ENCODE results near the gene MRFAP1L1. TPM values are rescaled to one million over a fixed set of nuclear protein-coding genes. Genes with fewer than 3 reads are reported as not detected.

Gene MRFAP1L1
- total and polyA plus RNA-seq, 4 donors: 46.1 to 75.1 (median 56.3) TPM

DNA sequence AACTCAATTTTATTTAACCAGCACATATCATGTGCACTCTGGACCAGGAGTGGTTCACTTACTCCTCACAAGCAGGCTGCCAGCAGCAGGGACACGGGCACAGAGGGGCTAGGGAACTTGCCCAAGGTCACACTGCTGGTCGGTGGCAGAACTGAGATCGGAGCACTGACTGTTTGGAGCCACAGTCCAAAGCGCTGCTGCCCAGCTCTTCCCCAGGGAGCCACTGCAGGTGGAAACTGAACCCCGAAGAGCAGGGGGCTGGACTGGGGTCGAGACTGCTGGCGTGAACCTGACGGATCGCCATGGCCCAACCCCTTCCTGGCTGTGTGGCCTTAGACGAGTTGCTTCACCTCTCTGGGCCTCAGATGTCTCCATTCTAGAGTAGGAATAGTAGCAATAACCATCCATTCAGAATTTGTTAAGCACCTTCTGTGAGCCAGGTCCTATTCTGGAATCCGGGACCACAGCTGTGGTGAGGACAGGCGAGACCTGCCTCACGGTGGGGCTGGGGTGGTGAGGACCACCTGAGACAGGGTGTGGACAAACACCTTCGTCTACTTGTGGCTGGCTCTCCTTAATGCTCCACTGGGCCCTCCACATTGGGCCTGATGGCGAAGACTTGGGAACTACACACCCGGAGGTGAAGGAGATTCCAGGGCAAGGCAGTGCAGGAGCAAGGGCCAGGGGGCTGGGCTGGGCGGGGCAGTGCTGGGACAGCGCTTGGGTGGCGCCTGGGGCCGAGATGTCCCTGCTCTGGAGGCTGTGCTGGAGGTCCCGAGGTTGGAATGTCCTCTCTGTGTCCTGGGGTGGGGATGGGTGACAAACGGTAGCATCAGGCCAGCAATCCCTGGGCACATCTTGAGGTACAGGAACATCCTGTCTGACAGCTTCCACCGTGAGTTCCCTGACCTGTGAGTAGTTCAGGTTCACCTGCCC is 40.9 kb upstream of the MRFAP1L1 start:
- H3K36me3 ChIP-seq (ENCODE audit: control insufficient read depth in 4 of 4, insufficient read depth in 4 of 4, low read length in 4 of 4): no peaks in the 10 kb centered on the region
- no peak overlapping the region for H3K4me3 ChIP-seq
- H3K4me1 ChIP-seq (ENCODE audit: control insufficient read depth in 5 of 5, insufficient read depth in 5 of 5, low read length in 5 of 5): peaks cover 0 to 24% (median 15%) of the 10 kb centered on the region in 5 donors
- 88% methylated on average over 23 of the region's 23 CpGs for WGBS, 2 donors
- no peaks in the 10 kb centered on the region for H3K9me3 ChIP-seq (ENCODE audit: control insufficient read depth in 4 of 4, insufficient read depth in 3 of 4, low read length in 3 of 4)
- H3K27me3 ChIP-seq (ENCODE audit: control insufficient read depth in 3 of 3, insufficient read depth in 3 of 3, low read length in 2 of 3): no peaks in the 10 kb centered on the region
- H3K9ac ChIP-seq (ENCODE audit: insufficient read depth in 1 of 2, low read length in 2 of 2): no peak overlapping the region
- TF ChIP-seq, protein P1, sequence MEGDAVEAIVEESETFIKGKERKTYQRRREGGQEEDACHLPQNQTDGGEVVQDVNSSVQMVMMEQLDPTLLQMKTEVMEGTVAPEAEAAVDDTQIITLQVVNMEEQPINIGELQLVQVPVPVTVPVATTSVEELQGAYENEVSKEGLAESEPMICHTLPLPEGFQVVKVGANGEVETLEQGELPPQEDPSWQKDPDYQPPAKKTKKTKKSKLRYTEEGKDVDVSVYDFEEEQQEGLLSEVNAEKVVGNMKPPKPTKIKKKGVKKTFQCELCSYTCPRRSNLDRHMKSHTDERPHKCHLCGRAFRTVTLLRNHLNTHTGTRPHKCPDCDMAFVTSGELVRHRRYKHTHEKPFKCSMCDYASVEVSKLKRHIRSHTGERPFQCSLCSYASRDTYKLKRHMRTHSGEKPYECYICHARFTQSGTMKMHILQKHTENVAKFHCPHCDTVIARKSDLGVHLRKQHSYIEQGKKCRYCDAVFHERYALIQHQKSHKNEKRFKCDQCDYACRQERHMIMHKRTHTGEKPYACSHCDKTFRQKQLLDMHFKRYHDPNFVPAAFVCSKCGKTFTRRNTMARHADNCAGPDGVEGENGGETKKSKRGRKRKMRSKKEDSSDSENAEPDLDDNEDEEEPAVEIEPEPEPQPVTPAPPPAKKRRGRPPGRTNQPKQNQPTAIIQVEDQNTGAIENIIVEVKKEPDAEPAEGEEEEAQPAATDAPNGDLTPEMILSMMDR (IDR thresholded peaks at IDR 0.05; ENCODE audit: control extremely low read depth, extremely low read depth): no peak
- H3K27ac ChIP-seq (ENCODE audit: low read depth in 1 of 2, low read length in 1 of 2): no peak overlapping the region
- no peak for ATAC-seq (ENCODE audit: insufficient read depth, low FRiP score)
- no peak for DNase-seq

DNA sequence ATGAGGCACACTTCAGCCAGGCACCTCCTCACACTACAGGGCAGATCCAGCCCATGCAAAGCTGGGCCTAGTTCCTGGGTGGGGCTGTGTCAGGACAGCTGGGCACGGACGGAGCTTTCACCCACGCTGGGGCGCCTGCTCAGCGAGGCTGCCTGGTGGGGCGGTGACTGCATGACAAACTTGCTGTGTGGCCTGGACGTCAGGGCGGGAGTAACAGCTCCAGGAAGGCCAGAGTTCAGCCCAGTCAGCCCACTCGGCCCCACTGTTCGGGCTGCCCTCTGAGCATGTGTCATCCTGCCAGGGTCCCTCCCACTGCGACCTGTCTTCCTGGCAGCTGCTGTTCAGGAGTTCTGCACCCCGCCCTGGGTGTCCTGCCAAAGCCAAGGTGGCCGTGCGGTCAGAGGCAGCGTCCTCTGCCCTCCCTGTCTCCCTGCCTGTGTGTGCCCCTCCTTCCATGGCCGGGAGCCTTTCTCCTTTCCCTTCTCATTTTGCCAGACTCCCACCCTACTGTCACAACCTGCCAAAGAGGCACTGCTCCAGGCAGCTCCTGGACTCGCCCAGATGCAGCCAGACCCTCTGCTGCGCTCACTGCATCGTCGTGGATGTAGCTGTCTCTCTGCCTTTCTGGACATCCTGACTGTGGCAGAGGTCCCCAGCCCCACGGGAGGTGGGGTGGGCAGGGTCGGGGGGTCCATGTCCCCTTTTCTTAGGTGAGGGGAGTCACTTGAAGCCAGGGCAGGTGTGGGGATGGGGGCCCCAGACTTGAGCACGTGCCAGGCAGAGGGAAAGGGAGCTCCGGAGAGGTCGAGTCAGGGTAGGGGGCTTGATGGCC is 39.9 kb upstream of the MRFAP1L1 start:
- ATAC-seq (ENCODE audit: insufficient read depth, low FRiP score): peak; percentile 76
- no peaks in the 10 kb centered on the region for H3K36me3 ChIP-seq (ENCODE audit: control insufficient read depth in 4 of 4, insufficient read depth in 4 of 4, low read length in 4 of 4)
- H3K4me1 ChIP-seq (ENCODE audit: control insufficient read depth in 5 of 5, insufficient read depth in 5 of 5, low read length in 5 of 5): peaks cover 0 to 24% (median 15%) of the 10 kb centered on the region in 5 donors
- WGBS, 2 donors: 55 to 72% methylated on average over 24 to 25 of the region's 25 CpGs
- H3K9ac ChIP-seq (ENCODE audit: insufficient read depth in 1 of 2, low read length in 2 of 2): no peak overlapping the region
- TF ChIP-seq, protein P1 (IDR thresholded peaks at IDR 0.05; ENCODE audit: control extremely low read depth, extremely low read depth): no peak
- DNase-seq: no peak
- no peaks in the 10 kb centered on the region for H3K27me3 ChIP-seq (ENCODE audit: control insufficient read depth in 3 of 3, insufficient read depth in 3 of 3, low read length in 2 of 3)
- no peaks in the 10 kb centered on the region for H3K9me3 ChIP-seq (ENCODE audit: control insufficient read depth in 4 of 4, insufficient read depth in 3 of 4, low read length in 3 of 4)
- H3K4me3 ChIP-seq: no peak overlapping the region
- H3K27ac ChIP-seq (ENCODE audit: low read depth in 1 of 2, low read length in 1 of 2): no peak overlapping the region

DNA sequence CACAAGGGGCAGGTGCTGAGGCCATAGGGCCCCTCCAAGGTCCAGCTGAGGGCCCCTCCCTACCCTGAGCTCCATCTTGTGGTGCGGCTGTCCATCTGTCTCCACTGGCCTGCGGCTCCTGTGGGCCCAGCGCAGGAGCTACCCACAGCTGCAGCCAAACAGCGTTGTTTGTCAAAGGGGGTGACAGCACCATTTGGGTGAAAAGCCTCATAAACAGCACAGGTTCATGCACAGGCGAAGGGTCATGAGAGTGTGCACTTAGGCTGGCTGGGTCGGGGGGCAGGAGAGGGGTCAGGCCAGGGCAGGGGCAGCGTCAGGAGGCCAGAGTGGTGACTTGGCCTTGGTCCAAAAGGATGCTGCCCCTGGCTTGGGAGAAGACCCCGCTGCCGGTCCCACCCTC is 38.6 kb upstream of the MRFAP1L1 start:
- H3K4me3 ChIP-seq: no peak overlapping the region
- H3K9me3 ChIP-seq (ENCODE audit: control insufficient read depth in 4 of 4, insufficient read depth in 3 of 4, low read length in 3 of 4): no peaks in the 10 kb centered on the region
- H3K4me1 ChIP-seq (ENCODE audit: control insufficient read depth in 5 of 5, insufficient read depth in 5 of 5, low read length in 5 of 5): peaks cover 0 to 24% (median 15%) of the 10 kb centered on the region in 5 donors
- no peak for ATAC-seq (ENCODE audit: insufficient read depth, low FRiP score)
- peak overlapping the region in 1 of 2 donors; percentile 82 for H3K27ac ChIP-seq (ENCODE audit: low read depth in 1 of 2, low read length in 1 of 2)
- H3K27me3 ChIP-seq (ENCODE audit: control insufficient read depth in 3 of 3, insufficient read depth in 3 of 3, low read length in 2 of 3): no peaks in the 10 kb centered on the region
- TF ChIP-seq, protein P1 (IDR thresholded peaks at IDR 0.05; ENCODE audit: control extremely low read depth, extremely low read depth): no peak
- no peak overlapping the region for H3K9ac ChIP-seq (ENCODE audit: insufficient read depth in 1 of 2, low read length in 2 of 2)
- no peaks in the 10 kb centered on the region for H3K36me3 ChIP-seq (ENCODE audit: control insufficient read depth in 4 of 4, insufficient read depth in 4 of 4, low read length in 4 of 4)
- DNase-seq: no peak
- 89 to 91% methylated on average over 9 of the region's 9 CpGs for WGBS, 2 donors

All from lung (tissue), 12 donors.